ENCODE results near the gene ZNF302.
A peak's percentile ranks its signal among the peaks of the same experiment; 100 is the strongest.
"Not testable (repeated sequence)": the region's sequence is repeated elsewhere in the genome, so short reads cannot be mapped to it uniquely, and the experiment has no call there.

ZNF302 gene

DNA sequence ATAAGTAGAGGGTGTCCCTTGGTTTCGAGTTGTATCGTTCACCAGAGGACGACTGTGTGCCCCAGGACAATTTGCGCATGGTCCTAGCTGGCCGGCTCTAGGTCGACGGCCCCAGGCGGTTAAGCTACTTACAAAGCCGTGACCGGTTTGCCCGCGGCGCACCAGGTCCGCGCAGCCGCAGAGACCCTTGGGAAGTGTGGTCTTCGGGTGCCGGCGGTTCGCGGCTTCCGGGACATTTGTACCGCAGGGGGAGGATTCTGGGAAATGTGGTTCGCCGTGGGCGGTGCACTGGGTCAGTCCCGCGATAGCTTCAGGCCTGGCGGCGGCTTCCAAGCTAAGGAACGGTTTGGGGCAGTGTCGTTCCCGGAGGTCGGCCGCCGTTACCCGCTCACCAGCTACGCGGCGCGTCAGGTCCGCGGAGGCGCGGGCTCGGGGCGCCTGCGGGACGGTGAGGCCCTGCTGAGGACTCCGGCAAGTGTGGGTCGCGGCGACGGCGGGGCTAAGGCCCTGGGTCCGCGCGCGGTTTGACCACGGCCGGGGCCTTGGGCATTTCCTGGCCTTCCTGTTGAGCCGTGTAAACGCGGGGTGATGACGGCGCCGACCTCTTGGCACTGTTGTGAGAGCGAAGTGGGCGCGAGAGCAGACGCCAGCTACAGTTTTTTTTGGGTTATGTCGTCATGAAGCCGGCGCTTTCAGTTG, at the start of gene ZNF302:
ZNF302 (plus strand) TSS at position 293 of the 699 bp plus-strand sequence. CDS start 1,127 bp downstream, outside the sequence.
- DNase-seq: peak; percentile 40 to 85

GRCh38 chr19:34633802-34634201, 43.7 kb upstream of the ZNF302 start:
- DNase-seq: no peak

- peak in 1 of 2 experiments; percentile 55 for DNase-seq
These were observed 37.9 kb upstream of the ZNF302 start for GRCh38 chr19:34639491-34640085.

- no peak for DNase-seq
These were observed 35.2 kb upstream of the ZNF302 start for GRCh38 chr19:34642241-34642640.

DNA sequence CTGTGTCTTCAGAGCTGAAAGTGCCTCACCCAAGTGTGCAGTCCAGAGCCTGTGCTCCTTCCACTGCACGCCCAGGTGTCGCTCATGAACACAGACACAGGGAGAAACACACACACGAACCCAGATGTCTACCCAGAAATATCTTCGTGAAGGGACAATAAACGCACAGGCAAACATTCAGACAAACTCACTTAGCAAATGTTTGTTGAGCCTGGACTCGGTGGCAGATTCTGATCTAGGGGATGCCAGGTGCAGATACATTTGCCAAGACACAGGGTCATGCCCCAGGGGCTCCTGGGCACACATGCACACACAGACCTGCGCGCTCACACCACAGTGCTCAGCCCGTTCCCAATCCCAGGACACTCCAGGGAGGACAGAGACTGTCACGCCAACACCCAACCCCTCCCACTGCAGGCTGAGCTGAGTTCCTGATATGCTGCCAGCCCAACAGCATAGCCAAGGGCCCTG, 32.5 kb upstream of the ZNF302 start:
- peak in 1 of 2 experiments; percentile 38 for DNase-seq

DNA sequence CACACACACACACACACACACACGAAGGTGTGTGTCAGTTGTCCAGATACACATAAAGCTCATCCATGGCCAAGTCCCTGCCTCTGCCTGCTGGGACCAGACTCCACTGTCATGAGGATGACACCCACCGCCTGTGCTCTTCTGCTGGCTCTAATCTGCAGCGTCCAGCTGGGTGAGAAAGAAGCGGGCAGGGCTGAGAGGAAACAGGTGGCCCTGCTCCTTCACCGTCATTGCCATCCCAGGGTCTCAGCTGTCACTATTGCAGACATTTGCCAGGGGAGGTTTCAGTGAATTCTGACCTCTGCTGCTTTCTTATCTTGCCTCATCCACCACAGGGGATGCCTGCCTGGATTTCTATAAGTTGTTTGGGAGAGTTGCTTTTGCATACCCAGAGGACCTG, 31.9 kb upstream of the ZNF302 start:
- peak in 1 of 2 experiments; percentile 48 for DNase-seq

DNA sequence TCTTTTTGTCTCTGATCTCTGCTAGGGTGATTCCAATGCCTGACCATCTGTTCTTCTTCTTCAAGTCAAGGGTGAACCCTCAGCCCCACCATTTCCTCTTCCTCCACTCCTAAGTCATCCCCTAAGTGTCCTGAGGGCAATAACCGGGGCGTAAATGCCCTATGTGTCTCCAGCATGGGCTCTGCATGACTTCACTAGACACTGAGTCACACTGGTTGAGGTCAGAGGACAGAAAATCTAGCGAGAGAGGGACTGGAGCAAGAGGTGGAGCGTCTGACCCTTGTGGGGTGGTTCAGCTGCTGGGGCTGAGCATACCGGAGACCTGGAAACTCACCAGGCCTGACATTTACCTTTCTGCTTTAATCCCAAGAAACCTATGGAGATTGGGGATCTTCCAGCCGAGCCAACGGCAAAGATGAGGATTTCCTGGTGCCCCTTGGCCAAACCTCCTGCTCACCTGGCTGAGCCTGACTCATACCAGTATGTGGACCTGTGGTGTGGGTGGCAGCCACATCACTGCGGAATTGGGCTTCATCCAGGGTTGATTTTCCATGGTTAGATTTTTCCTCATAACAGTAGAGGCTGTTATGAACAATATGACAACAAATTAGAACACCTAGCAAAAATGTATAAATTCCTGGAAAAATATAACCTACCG, 27.5 kb upstream of the ZNF302 start:
- no peak for DNase-seq

DNA sequence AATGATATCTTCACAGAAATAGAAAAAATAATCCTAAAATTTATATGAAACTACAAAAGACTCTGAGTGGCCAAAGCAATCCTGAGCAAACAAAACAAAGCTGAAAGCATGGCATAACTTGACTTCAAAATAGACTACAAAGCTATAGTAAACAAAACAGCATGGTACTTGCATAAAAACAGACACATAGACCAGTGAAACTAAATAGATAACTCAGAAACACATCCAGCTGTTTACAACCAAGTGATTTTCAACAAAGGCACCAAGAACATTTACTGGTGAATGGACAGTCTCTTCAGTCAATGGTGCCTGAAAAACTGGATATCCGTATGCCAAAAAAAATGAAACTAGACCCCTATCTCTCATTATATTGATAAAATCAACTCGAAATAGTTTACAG, 25.7 kb upstream of the ZNF302 start:
- DNase-seq: no peak

GRCh38 chr19:34654796-34655195, 22.7 kb upstream of the ZNF302 start:
- DNase-seq: no peak

GRCh38 chr19:34655651-34656050, 21.8 kb upstream of the ZNF302 start:
- DNase-seq: no peak

- no peak for DNase-seq
These were observed 16.1 kb upstream of the ZNF302 start for GRCh38 chr19:34661357-34661756.

DNA sequence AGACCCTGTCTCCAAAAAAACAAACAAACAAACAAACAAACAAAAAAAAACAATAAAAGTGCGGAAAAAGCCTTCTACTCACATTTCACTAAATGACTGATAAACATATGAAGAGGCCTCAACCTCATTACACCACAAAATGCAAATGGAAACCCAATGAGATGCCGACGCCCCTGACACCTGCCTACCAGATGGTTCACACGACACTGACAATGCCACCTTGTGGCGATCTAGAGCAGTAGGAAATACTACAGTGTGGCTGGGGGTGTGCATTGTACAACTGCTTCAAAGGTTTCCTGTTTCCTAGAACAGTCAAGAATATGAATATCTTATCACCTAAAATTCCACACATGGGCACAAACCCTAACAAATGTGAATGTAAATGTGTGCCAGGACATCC, 14.6 kb upstream of the ZNF302 start:
- DNase-seq: no peak

DNA sequence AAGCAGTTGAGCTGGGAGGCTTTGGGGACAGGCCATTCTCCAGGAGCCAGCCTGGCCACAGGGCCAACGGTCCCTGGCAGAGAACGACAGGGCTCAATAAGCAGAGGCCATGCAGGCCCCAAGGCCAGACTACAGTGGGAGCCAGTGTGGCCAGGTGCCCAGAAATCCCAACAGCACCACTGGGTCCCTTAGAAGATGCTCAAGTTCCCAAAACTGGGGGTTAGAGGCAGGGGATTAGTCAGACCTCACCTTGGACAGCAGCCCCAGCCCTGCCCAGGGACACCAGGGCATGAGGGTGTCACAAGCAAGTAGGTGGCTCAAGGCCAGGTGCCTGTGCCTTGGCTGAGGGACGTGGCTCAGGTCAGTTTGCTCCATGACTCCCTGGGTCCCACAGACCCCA, 13.3 kb upstream of the ZNF302 start:
- DNase-seq: no peak

- no peak for DNase-seq
These were observed 12.6 kb upstream of the ZNF302 start for GRCh38 chr19:34664870-34665269.

- not testable (repeated sequence) for DNase-seq
These were observed 12.2 kb upstream of the ZNF302 start for GRCh38 chr19:34665275-34665674.

DNA sequence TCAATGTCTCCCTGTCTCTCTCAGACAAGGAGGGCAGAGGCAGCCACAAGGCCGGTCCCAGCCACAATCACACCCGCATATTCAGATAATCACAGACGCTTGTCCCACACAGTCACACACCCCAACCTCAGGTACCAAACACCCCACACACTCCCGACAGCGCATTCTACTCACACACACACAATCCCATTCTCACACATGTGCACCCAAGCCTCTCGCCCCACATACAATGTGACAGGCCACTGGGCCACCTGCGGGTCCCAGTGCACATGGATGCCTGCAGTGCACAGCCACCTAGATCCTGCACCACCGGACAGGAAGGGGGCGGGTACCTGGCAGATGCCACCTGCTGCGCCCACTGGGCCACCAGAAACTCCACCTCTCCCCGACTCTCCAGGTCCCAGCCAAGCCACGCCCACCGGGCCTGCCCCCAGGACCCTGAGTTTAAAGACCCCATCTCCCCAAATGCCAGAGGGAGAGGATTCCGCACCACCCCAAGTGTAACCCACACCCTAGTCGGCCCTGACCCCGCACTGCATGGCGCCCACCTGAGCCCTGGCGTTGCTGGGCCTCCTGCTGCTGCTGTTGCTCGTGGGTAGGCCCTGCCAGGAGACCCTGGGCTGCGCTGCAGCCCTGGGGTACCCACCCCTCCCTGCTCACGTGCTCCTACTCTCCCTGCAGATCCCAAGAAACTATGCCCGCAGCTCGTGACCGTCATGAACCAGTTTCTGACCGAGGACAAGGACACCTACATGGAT, 11.1 kb upstream of the ZNF302 start:
- DNase-seq: no peak

- no peak for DNase-seq
These were observed 10.6 kb upstream of the ZNF302 start for GRCh38 chr19:34666958-34667265.

GRCh38 chr19:34667349-34668076, 10.0 kb upstream of the ZNF302 start:
- DNase-seq: no peak

DNA sequence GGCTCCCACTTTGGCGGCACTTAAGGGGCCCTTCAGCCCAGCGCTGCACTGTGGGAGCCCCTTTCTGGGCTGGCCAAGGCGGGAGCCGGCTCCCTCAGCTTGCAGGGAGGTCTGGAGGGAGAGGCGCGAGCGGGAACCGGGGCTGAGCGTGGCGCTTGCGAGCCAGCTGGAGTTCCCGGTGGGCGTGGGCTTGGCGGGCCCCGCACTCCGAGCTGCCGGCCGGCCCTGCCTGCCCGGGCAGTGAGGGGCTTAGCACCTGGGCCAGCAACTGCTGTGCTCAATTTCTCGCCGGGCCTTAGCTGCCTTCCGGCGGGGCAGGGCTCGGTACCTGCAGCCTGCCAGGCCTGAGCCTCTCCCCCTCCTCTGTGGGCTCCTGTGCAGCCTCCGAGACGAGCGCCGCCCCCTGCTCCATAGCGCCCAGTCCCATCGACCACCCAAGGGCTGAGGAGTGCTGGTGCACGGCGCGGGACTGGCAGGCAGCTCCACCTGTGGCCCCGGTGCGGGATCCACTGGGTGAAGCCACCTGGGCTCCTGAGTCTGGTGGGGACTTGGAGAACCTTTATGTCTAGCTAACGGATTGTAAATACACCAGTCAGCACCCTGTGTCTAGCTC, 9.3 kb upstream of the ZNF302 start:
- not testable (repeated sequence) for DNase-seq

DNA sequence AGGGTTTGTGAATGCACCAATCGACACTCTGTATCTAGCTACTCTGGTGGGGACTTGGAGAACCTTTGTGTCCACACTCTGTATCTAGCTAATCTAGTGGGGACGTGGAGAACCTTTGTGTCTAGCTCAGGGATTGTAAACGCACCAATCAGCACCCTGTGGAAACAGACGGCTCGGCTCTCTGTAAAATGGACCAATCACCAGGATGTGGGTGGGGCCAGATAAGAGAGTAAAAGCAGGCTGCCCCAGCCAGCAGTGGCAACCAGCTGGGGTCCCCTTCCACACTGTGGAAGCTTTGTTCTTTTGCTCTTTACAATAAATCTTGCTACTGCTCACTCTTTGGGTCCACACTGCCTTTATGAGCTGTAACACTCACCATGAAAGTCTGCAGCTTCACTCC, 8.8 kb upstream of the ZNF302 start:
- DNase-seq: not testable (repeated sequence)

DNA sequence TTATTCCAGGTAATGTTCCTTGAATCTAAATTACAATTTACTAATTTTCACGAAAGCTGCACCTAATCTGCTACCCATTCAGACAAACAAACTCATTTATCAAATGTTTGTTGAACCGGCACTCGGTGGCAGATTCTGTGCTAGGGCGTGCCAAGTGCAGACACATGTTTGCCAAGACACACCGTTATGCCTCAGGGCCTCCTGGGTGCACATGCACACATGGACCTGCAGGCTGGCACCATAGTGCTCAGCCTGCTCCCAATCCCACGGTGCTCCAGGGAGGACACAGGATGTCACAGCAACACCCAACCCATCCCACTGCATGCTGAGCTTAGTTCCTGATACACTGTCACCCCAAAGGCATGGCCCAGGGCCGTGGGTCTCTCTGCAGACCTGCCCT, 8.2 kb upstream of the ZNF302 start:
- no peak for DNase-seq

DNA sequence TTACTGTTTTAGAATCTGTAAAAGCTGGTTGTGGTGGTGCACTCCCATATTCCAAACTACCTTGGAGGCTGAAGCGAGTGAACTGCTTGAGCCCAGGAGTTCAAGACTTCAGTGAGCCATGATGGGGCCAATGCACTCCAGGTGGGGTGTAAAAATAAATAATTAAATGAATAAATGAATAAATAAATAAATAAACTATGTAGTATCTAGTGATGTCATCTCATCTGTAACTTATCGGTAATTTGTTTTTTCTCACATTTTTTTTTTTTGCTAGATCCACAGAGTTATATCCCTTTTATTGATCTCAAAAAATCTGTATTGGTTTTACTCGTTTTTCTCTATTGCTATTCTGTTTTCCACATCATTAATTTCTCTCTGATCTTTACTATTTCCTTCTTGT, 5.5 kb upstream of the ZNF302 start:
- no peak for DNase-seq

Data from cerebellar nuclear complex (tissue), 1 donor.